ENCODE results near the gene ELP6.

DNA sequence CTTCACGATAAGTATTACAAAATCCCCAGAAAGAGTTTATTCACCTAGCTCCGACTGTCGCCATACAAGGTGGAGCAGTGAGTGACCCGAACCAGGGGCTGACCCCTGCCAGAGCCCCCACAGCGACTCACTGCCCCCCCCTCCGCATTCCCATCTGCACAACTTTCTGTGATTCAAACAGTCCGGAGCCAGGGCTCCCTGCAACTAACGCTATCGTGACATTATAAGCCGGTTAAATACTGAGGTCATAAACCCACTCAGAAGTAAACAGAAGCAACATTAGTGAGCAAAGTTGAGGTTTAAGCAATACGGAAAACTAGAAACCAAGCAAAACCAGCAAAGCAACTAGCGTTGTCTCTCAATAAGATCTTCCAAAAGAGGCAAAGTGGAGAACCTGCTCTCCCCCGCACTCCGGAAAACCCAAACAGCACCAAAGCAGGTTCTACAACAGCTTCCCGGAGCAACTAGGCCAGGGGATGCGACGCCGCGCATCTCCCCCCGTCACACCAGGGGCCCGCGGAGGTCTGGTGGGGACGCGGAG lies 38.4 kb downstream of the ELP6 start:
- TF ChIP-seq, protein P1, sequence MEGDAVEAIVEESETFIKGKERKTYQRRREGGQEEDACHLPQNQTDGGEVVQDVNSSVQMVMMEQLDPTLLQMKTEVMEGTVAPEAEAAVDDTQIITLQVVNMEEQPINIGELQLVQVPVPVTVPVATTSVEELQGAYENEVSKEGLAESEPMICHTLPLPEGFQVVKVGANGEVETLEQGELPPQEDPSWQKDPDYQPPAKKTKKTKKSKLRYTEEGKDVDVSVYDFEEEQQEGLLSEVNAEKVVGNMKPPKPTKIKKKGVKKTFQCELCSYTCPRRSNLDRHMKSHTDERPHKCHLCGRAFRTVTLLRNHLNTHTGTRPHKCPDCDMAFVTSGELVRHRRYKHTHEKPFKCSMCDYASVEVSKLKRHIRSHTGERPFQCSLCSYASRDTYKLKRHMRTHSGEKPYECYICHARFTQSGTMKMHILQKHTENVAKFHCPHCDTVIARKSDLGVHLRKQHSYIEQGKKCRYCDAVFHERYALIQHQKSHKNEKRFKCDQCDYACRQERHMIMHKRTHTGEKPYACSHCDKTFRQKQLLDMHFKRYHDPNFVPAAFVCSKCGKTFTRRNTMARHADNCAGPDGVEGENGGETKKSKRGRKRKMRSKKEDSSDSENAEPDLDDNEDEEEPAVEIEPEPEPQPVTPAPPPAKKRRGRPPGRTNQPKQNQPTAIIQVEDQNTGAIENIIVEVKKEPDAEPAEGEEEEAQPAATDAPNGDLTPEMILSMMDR (IDR thresholded peaks at IDR 0.05), result no peak
- TF ChIP-seq POLR2A (IDR thresholded peaks at IDR 0.05), result no peak
